HG02885 (cell line): ENCODE measurements around the gene ANXA9.

ENCODE experiments used
- ATAC-seq: cut with Tn5 transposase; IDR thresholded peaks from one replicate; pipeline ENCODE4 v1.9.1; 2021; ENCODE audit warnings: mild to moderate bottlenecking; ENCODE audit not compliant: unreplicated experiment, poor library complexity

Gene ANXA9

GRCh38 chr1:151037032-151037431 is 54.9 kb downstream of the ANXA9 start:
- no peak for ATAC-seq

GRCh38 chr1:151039521-151039920 is 57.4 kb downstream of the ANXA9 start:
- no peak for ATAC-seq

GRCh38 chr1:151043163-151043562 is 61.1 kb downstream of the ANXA9 start:
- no peak for ATAC-seq
